Natural killer cell (primary cell): ENCODE data around the gene FAM210B. TPM values are rescaled to one million over a fixed set of nuclear protein-coding genes. Genes with fewer than 3 reads are reported as not detected.

Experiments used
- ATAC-seq, 3 donors: fragments of 150-1000 bp in 2 of 3; fragments of 200-7000 bp in 1 of 3; cut with Tn5 transposase; 1 replicate in 1 of 3; 2 replicates in 2 of 3; pipeline ENCODE4 v1.10.0; 2021; ENCODE audit warnings: mild to moderate bottlenecking in 2 of 3, moderate library complexity in 2 of 3
- DNase-seq, 2 donors: peaks; one replicate each; pipeline versions ENCODE4 v3.0.0 to v3.0.0-alpha.2; 2013 to 2021; ENCODE audit warnings: mixed read lengths in 1 of 2
- H3K27ac ChIP-seq: one replicate; pipeline ENCODE4 v1.5.1; 2013; ENCODE audit warnings: mild to moderate bottlenecking, low read length
- H3K27me3 ChIP-seq: one replicate; pipeline ENCODE4 v1.6.1; 2013; ENCODE audit warnings: low read length; ENCODE audit not compliant: control insufficient read depth, insufficient read depth
- H3K36me3 ChIP-seq: one replicate; pipeline ENCODE4 v1.6.1; 2013; ENCODE audit warnings: low read length; ENCODE audit not compliant: control insufficient read depth, insufficient read depth
- H3K4me1 ChIP-seq: one replicate; pipeline ENCODE4 v1.6.1; 2013; ENCODE audit warnings: low read length; ENCODE audit not compliant: control insufficient read depth, insufficient read depth
- H3K4me3 ChIP-seq: one replicate; pipeline ENCODE4 v1.5.1; 2013; ENCODE audit warnings: low read length
- H3K9me3 ChIP-seq: one replicate; pipeline ENCODE4 v1.6.1; 2013; ENCODE audit warnings: low read length; ENCODE audit not compliant: control insufficient read depth, insufficient read depth
- H3K27ac Mint-ChIP-seq, 2 donors: one replicate each; pipeline ENCODE4 v1.8.0; 2022; ENCODE audit warnings: mild to moderate bottlenecking in 2 of 2, mixed read lengths in 2 of 2, moderate library complexity in 1 of 2
- H3K27me3 Mint-ChIP-seq, 2 donors: one replicate each; pipeline ENCODE4 v1.8.0; 2022; ENCODE audit warnings: low read depth in 2 of 2, mixed read lengths in 2 of 2
- H3K36me3 Mint-ChIP-seq: one replicate; pipeline ENCODE4 v1.8.0; 2022; ENCODE audit warnings: mixed read lengths
- H3K4me1 Mint-ChIP-seq, 2 donors: one replicate each; pipeline ENCODE4 v1.8.0; 2022; ENCODE audit warnings: mixed read lengths in 2 of 2
- H3K4me3 Mint-ChIP-seq: one replicate; pipeline ENCODE4 v1.8.0; 2022; ENCODE audit warnings: mild to moderate bottlenecking, moderate library complexity, mixed read lengths
- H3K9me3 Mint-ChIP-seq, 2 donors: one replicate each; pipeline ENCODE4 v1.8.0; 2022; ENCODE audit warnings: mixed read lengths in 2 of 2
- WGBS: methylation state at CpG from one replicate; pipeline ENCODE4 v1.1.7; 2013; ENCODE audit warnings: missing lambda C conversion rate; ENCODE audit not compliant: insufficient coverage; 5-methylcytosine and 5-hydroxymethylcytosine counted together
- intact Hi-C: fragments of 100-400 bp; cut with micrococcal nuclease; formaldehyde crosslinking; loops from one replicate; pipeline ENCODE4 v1.14.2; 2022
- total RNA-seq, 4 donors: library from RNA; stranded (reverse); fragments of 120-200 nt in 1 of 4; gene quantifications; one replicate each; pipeline versions ENCODE4 v1.2.3 to v1.2.4, GENCODE V29; 2013 to 2022
- TF ChIP-seq, protein P1 (sequence below): fragments of 200-600 bp; IDR thresholded peaks from one replicate; pipeline ENCODE4 v1.8.0; 2022; ENCODE audit warnings: antibody characterized with exemption

The FAM210B gene, protein sequence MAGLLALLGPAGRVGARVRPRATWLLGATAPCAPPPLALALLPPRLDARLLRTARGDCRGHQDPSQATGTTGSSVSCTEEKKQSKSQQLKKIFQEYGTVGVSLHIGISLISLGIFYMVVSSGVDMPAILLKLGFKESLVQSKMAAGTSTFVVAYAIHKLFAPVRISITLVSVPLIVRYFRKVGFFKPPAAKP
- total RNA-seq, result 10 to 100 TPM in 1 of 3 donors, 1 to 10 TPM in 2; 6.4 to 11.5 (median 8.8) TPM
- total RNA-seq (2013), result 15.5 TPM

DNA sequence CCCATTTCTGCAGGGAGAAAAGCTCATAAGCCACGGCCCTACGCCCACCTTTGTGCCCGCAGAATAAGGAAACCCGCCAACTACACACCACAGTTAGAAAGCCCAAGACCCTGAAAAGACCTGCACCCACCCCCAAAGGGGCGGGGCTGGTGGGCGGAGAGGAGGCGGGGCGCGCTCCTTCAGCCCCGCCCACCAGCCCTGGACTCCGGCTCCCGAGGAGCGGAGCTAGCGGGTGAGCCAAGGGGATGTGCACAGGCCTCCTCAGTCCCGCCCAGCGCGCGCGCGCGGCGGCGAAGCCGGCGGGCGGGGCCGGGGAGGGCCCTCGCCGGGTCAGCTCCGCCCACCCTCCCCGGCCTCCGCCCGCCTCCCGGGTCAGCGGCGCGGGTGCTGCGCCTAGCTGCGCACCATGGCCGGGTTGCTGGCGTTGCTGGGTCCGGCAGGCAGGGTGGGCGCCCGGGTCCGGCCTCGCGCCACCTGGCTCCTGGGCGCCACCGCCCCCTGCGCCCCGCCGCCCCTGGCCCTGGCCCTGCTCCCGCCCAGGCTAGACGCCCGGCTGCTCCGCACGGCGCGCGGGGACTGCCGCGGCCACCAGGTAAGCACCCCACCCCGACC lies at the start of gene FAM210B:
Gene FAM210B, plus strand, starts transcription at position 375 of the 612 bp plus-strand sequence. Its CDS starts 32 bp downstream, at position 407.
- TF ChIP-seq, protein P1, sequence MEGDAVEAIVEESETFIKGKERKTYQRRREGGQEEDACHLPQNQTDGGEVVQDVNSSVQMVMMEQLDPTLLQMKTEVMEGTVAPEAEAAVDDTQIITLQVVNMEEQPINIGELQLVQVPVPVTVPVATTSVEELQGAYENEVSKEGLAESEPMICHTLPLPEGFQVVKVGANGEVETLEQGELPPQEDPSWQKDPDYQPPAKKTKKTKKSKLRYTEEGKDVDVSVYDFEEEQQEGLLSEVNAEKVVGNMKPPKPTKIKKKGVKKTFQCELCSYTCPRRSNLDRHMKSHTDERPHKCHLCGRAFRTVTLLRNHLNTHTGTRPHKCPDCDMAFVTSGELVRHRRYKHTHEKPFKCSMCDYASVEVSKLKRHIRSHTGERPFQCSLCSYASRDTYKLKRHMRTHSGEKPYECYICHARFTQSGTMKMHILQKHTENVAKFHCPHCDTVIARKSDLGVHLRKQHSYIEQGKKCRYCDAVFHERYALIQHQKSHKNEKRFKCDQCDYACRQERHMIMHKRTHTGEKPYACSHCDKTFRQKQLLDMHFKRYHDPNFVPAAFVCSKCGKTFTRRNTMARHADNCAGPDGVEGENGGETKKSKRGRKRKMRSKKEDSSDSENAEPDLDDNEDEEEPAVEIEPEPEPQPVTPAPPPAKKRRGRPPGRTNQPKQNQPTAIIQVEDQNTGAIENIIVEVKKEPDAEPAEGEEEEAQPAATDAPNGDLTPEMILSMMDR, result no peak
- WGBS, result under 1% methylated on average over 63 of the region's 63 CpGs
- peaks cover 0 to 6% of the 10 kb centered on the region in 2 donors for H3K27me3 Mint-ChIP-seq
- DNase-seq (peak; percentile 68 to 93), ATAC-seq (peak; percentile 99)
- H3K4me3 Mint-ChIP-seq, result peak within 1 kb of the TSS; percentile 91
- no peak within 1 kb of the TSS for H3K27ac ChIP-seq
- no peaks in the 10 kb centered on the region for H3K9me3 ChIP-seq
- no peaks in the 10 kb centered on the region for H3K36me3 ChIP-seq
- H3K36me3 Mint-ChIP-seq, result no peaks in the 10 kb centered on the region
- H3K9me3 Mint-ChIP-seq, result no peaks in the 10 kb centered on the region
- intact Hi-C loops, result no loop called here
- peak within 1 kb of the TSS; percentile 36 to 65 for H3K27ac Mint-ChIP-seq
- peaks cover 16% of the 10 kb centered on the region for H3K4me1 ChIP-seq
- H3K4me1 Mint-ChIP-seq, result peaks cover 7 to 18% of the 10 kb centered on the region in 2 donors
- no peaks in the 10 kb centered on the region for H3K27me3 ChIP-seq
- H3K4me3 ChIP-seq, result peak within 1 kb of the TSS; percentile 58

DNA sequence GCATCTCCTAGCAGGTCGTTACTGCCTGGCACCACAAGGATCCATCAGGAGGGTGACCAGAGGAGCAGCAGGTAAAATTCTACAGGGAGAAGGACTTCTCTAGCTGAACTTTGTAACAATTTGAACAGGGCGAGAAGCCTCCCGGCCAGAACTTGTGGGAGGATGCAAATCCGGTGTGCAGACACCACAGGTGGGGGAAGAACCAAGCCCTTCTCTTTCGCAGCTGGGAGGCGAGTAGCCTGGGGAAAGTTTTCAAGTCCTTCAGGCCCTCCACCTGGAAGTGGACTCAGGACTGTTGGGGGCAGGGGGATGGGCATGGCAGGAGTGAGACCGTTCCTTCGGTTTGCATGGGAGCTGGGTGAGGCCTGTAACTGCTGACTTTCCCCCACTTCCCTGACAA lies 42.7 kb upstream of the FAM210B start:
- H3K36me3 Mint-ChIP-seq, result no peaks in the 10 kb centered on the region
- 76% methylated on average over 8 of the region's 8 CpGs for WGBS
- H3K9me3 Mint-ChIP-seq, result no peaks in the 10 kb centered on the region
- Histone ChIP-seq H3K4me1 (no peaks in the 10 kb centered on the region), H3K27me3 (no peaks in the 10 kb centered on the region), H3K27ac (no peak overlapping the region), H3K4me3 (no peak overlapping the region), H3K9me3 (no peaks in the 10 kb centered on the region), H3K36me3 (no peaks in the 10 kb centered on the region)
- no peak for ATAC-seq
- intact Hi-C loops, result no loop called here
- TF ChIP-seq, protein P1, result no peak
- H3K27me3 Mint-ChIP-seq, result peaks cover 19 to 31% of the 10 kb centered on the region in 2 donors
- H3K4me3 Mint-ChIP-seq, result no peak overlapping the region
- H3K4me1 Mint-ChIP-seq, result no peaks in the 10 kb centered on the region
- DNase-seq, result no peak
- no peak overlapping the region for H3K27ac Mint-ChIP-seq

DNA sequence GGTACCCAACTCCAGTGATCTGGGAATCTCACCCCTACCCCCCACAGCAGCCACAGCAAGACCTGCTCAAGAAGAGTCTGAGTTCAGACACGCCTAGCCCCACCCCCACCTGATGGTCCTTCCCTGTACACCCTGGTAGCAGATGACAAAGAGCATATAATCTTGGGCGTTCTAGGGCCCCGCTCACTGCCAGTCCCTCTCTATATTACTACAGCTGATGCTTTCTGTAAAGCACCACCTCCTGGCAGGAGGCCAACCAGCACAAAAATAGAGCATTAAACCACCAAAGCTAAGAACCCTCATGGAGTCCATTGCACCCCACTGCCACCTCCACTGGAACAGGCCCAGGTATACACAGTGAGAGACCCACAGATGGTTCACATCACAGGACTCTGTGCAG lies 42.3 kb upstream of the FAM210B start:
- Histone ChIP-seq H3K36me3 (no peaks in the 10 kb centered on the region), H3K27me3 (no peaks in the 10 kb centered on the region), H3K4me1 (no peaks in the 10 kb centered on the region), H3K27ac (no peak overlapping the region), H3K9me3 (no peaks in the 10 kb centered on the region), H3K4me3 (no peak overlapping the region)
- 89% methylated on average over 3 of the region's 3 CpGs for WGBS
- H3K4me1 Mint-ChIP-seq, result no peaks in the 10 kb centered on the region
- intact Hi-C loops, result no loop called here
- peaks cover 19 to 29% of the 10 kb centered on the region in 2 donors for H3K27me3 Mint-ChIP-seq
- no peaks in the 10 kb centered on the region for H3K36me3 Mint-ChIP-seq
- H3K27ac Mint-ChIP-seq, result no peak overlapping the region
- TF ChIP-seq, protein P1, result no peak
- H3K9me3 Mint-ChIP-seq, result no peaks in the 10 kb centered on the region
- ATAC-seq (no peak), DNase-seq (no peak)
- no peak overlapping the region for H3K4me3 Mint-ChIP-seq
